Cardiac fibroblast (primary cell): ENCODE results near the gene FAM210A.
A peak's percentile ranks its signal among the peaks of the same experiment; 100 is the strongest.

Experiments used
- DNase-seq, 2 donors: peaks; one replicate each; pipeline versions ENCODE4 v3.0.0 to v3.0.0-alpha.2; 2010; ENCODE audit warnings: low read depth in 2 of 2
- H3K4me3 ChIP-seq, 2 donors: replicated peaks in 1 of 2; 1 replicate in 1 of 2; 2 replicates in 1 of 2; pipeline ENCODE4 v1.5.1; 2011; ENCODE audit warnings: low read depth in 2 of 2, low read length in 2 of 2, mild to moderate bottlenecking in 2 of 2, moderate library complexity in 1 of 2
- CTCF ChIP-seq: IDR thresholded peaks from one replicate; pipeline ENCODE4 v1.5.1; 2011; ENCODE audit warnings: low read depth, mild to moderate bottlenecking, low read length, inconsistent platforms

The FAM210A gene

GRCh38 chr18:13725566-13726231 is 659 bp downstream of the FAM210A start:
- no peak for TF ChIP-seq CTCF
- peak overlapping the region; percentile 89 to 98 for H3K4me3 ChIP-seq
- peak; percentile 12 to 14 for DNase-seq

- DNase-seq: no peak
- TF ChIP-seq CTCF: no peak
These were observed 5.5 kb downstream of the FAM210A start for GRCh38 chr18:13720847-13721246.

GRCh38 chr18:13720123-13720522 is 6.2 kb downstream of the FAM210A start:
- H3K4me3 ChIP-seq: no peak overlapping the region
- no peak for TF ChIP-seq CTCF
- DNase-seq: no peak

More at GRCh38 chr18:13720847-13721246, 5.5 kb downstream of the FAM210A start:
- no peak overlapping the region for H3K4me3 ChIP-seq

- DNase-seq: no peak
- TF ChIP-seq CTCF: no peak
- H3K4me3 ChIP-seq: no peak overlapping the region
These were observed 9.4 kb downstream of the FAM210A start for GRCh38 chr18:13716916-13717315.

- no peak for TF ChIP-seq CTCF
- DNase-seq: no peak
- H3K4me3 ChIP-seq: no peak overlapping the region
These were observed 11.0 kb downstream of the FAM210A start for GRCh38 chr18:13715330-13715729.

GRCh38 chr18:13713455-13714055 is 12.8 kb downstream of the FAM210A start:
- TF ChIP-seq CTCF: no peak
- H3K4me3 ChIP-seq: no peak overlapping the region
- DNase-seq: no peak
